HL-60 (cell line): Measurements from ENCODE around the gene GPR137B.
"Not testable (repeated sequence)": the region's sequence is repeated elsewhere in the genome, so short reads cannot be mapped to it uniquely, and the experiment has no call there.

Experiments
- DNase-seq, 2 experiments: peaks; one replicate each; pipeline ENCODE4 v3.0.0-alpha.2; 2010 to 2020; ENCODE audit warnings: low read depth in 1 of 2, low spot score in 1 of 2
- H3K27ac ChIP-seq: fragments of 250-450 bp; sonication (Bioruptor Pico); replicated peaks from 2 replicates; pipeline ENCODE4 v1.5.1; 2020; ENCODE audit warnings: mild to moderate bottlenecking, moderate library complexity
- H3K27me3 ChIP-seq: fragments of 250-450 bp; sonication (Bioruptor Pico); 2 replicates; pipeline ENCODE4 v1.5.1; 2021; ENCODE audit warnings: mild to moderate bottlenecking, moderate library complexity; ENCODE audit not compliant: insufficient read depth, poor library complexity, severe bottlenecking
- H3K4me3 ChIP-seq: replicated peaks from 2 replicates; pipeline ENCODE4 v1.5.1; 2011; ENCODE audit warnings: mild to moderate bottlenecking, control low read depth, low read length; ENCODE audit not compliant: insufficient read depth
- CTCF ChIP-seq: IDR thresholded peaks from one replicate; pipeline ENCODE4 v1.5.1; 2011; ENCODE audit warnings: low read length, control low read depth, inconsistent platforms; ENCODE audit not compliant: insufficient read depth
- GABPA ChIP-seq: IDR thresholded peaks from 2 replicates; pipeline ENCODE4 v1.6.1; 2012; ENCODE audit warnings: low read depth
- POLR2AphosphoS5 ChIP-seq: IDR thresholded peaks from 2 replicates; pipeline ENCODE4 v1.6.1; 2012; ENCODE audit warnings: low read depth
- REST ChIP-seq: IDR thresholded peaks from 2 replicates; pipeline ENCODE4 v1.6.1; 2012; ENCODE audit warnings: low read depth; ENCODE audit not compliant: insufficient replicate concordance
- SPI1 ChIP-seq: IDR thresholded peaks from 2 replicates; pipeline ENCODE4 v1.6.1; 2012; ENCODE audit warnings: low read depth, mild to moderate bottlenecking, borderline replicate concordance

Gene GPR137B

GRCh38 chr1:236096660-236097482 is 45.5 kb upstream of the GPR137B start:
- H3K27me3 ChIP-seq, H3K27ac ChIP-seq, H3K4me3 ChIP-seq: not testable (repeated sequence)
- DNase-seq, result peak; percentile 77 to 100
- peak; percentile 72; the same call in 1 of the 2 replicates for TF ChIP-seq POLR2AphosphoS5

GRCh38 chr1:236098267-236098666 is 44.1 kb upstream of the GPR137B start:
- no peak for DNase-seq
- H3K27me3 ChIP-seq, result no peaks in the 10 kb centered on the region
- no peak overlapping the region for H3K4me3 ChIP-seq
- no peak overlapping the region for H3K27ac ChIP-seq
- TF ChIP-seq CTCF (no peak), REST (no peak), POLR2AphosphoS5 (no peak), GABPA (no peak), SPI1 (no peak)

GRCh38 chr1:236099355-236099974 is 42.9 kb upstream of the GPR137B start:
- Histone ChIP-seq H3K27me3 (no peaks in the 10 kb centered on the region), H3K27ac (no peak overlapping the region), H3K4me3 (no peak overlapping the region)
- TF ChIP-seq SPI1 (no peak), POLR2AphosphoS5 (no peak), GABPA (no peak), REST (no peak)
- DNase-seq, result no peak

GRCh38 chr1:236100799-236101198 is 41.5 kb upstream of the GPR137B start:
- no peak overlapping the region for H3K27ac ChIP-seq
- TF ChIP-seq CTCF (no peak), GABPA (no peak), REST (no peak), SPI1 (no peak), POLR2AphosphoS5 (no peak)
- H3K27me3 ChIP-seq, result no peaks in the 10 kb centered on the region
- no peak for DNase-seq
- no peak overlapping the region for H3K4me3 ChIP-seq
